RWPE1 (cell line): ENCODE results near the gene C3orf49.
A peak's percentile ranks its signal among the peaks of the same experiment; 100 is the strongest.

Experiments used
- CTCF ChIA-PET: fragments of 350-600 bp; sonication (Branson Sonifier 250); formaldehyde crosslinking; extraction: SDS; loops from one replicate; lab custom pipeline; 2021; lab: Yijun Ruan, JAX
- POLR2A ChIA-PET: fragments of 400-600 bp; formaldehyde crosslinking; extraction: SDS; loops from one replicate; lab custom pipeline; 2020; ENCODE audit warnings: antibody characterized with exemption; ENCODE audit not compliant: low non-redundant PET; lab: Yijun Ruan, JAX
- DNase-seq: peaks from one replicate; pipeline ENCODE4 v3.0.0; 2012; ENCODE audit warnings: low spot score
- H3K27ac ChIP-seq: fragments of 450-650 bp; 2 replicates; pipeline ENCODE4 v1.5.1; 2017
- TF ChIP-seq, protein P1 (sequence below): fragments of 450-650 bp; conservative IDR thresholded peaks from 2 replicates; pipeline ENCODE4 v1.5.1; 2017; ENCODE audit warnings: low read depth, mild to moderate bottlenecking

C3orf49 gene

DNA sequence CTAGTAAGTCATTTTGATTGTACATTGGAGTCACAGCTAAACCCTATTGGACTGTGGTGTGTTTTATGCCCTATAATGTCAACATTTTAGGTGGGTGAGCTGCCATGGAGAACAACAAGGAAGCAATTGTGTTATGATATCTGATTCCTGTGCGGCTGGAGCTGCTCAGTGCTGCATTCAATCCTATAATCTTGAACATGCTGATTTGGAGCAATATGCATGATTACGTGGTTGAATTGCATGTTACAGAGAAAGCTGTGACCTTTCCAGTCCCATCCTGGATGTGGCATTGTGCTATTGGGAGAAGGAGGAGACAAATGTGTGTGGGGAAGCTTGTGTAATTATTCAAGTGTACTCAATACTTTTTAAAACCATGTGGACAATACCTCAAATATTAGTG, 20.1 kb upstream of the C3orf49 start:
- no peak overlapping the region for H3K27ac ChIP-seq
- POLR2A ChIA-PET = no interaction called here
- CTCF ChIA-PET = no interaction called here

GRCh38 chr3:63800097-63800496, 19.0 kb upstream of the C3orf49 start:
- H3K27ac ChIP-seq = no peak overlapping the region
- CTCF ChIA-PET = no interaction called here
- TF ChIP-seq, protein P1, sequence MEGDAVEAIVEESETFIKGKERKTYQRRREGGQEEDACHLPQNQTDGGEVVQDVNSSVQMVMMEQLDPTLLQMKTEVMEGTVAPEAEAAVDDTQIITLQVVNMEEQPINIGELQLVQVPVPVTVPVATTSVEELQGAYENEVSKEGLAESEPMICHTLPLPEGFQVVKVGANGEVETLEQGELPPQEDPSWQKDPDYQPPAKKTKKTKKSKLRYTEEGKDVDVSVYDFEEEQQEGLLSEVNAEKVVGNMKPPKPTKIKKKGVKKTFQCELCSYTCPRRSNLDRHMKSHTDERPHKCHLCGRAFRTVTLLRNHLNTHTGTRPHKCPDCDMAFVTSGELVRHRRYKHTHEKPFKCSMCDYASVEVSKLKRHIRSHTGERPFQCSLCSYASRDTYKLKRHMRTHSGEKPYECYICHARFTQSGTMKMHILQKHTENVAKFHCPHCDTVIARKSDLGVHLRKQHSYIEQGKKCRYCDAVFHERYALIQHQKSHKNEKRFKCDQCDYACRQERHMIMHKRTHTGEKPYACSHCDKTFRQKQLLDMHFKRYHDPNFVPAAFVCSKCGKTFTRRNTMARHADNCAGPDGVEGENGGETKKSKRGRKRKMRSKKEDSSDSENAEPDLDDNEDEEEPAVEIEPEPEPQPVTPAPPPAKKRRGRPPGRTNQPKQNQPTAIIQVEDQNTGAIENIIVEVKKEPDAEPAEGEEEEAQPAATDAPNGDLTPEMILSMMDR = no peak
- no peak for DNase-seq
- POLR2A ChIA-PET = no interaction called here

More for the DNA sequence above, 20.1 kb upstream of the C3orf49 start:
- no peak for DNase-seq
- TF ChIP-seq, protein P1 = no peak

- TF ChIP-seq, protein P1 = no peak
- CTCF ChIA-PET = no interaction called here
- no peak overlapping the region for H3K27ac ChIP-seq
- POLR2A ChIA-PET = no interaction called here
- DNase-seq = no peak
These were observed 15.2 kb upstream of the C3orf49 start for GRCh38 chr3:63803911-63804310.

DNA sequence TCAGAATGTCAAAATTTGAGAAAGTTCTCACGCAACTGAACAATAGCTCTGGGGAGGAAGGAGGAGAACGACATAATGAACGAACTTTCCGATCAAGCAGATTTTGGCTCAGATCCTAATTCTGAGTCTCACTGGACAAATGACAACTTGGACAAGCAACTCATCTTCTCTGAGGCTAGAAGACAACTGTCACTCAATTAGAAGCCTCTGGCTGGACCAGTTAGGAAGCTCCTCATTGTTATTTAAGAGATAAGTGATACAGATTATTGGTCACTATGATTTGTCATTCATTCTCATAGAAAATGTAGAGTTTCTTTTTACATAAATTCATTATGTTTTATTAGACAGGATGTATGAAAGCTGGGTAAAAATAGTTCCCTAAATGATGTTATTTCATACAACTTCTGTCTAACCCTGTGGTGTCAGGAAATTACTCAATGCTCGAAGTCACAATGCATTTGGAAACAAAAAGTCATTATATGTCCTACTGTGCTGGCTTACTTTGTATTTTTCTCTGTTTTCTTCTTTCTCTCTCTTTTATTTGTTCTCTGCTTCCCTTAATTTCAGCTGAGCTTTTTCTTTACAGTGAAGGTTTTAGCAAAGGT, 11.0 kb upstream of the C3orf49 start:
- no peak overlapping the region for H3K27ac ChIP-seq
- no peak for DNase-seq
- CTCF ChIA-PET = no interaction called here
- POLR2A ChIA-PET = no interaction called here
- TF ChIP-seq, protein P1 = no peak

GRCh38 chr3:63808633-63809032, 10.5 kb upstream of the C3orf49 start:
- CTCF ChIA-PET = no interaction called here
- POLR2A ChIA-PET = no interaction called here
- H3K27ac ChIP-seq = no peak overlapping the region
- TF ChIP-seq, protein P1 = no peak
- peak; percentile 7 for DNase-seq

DNA sequence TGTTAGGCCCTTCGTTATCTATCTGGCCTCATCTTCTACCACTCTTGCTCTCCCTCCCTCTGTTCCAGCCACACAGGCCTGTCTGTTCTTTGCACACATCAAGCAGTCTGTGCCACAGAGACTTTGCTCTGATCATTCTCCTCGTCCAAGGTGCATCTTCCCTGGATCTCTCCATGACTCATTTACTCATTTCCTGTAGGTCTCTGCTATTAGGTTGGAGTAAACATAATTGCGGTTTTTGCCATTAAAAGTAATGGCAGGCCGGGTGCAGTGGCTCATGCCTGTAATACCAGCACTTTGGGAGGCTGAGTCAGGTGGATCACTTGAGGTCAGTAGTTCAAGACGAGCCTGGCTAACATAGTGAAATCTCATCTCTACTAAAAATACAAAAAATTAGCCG, 9.5 kb upstream of the C3orf49 start:
- TF ChIP-seq, protein P1 = no peak
- H3K27ac ChIP-seq = no peak overlapping the region
- ChIA-PET CTCF (no interaction called here), POLR2A (no interaction called here)
- DNase-seq = peak; percentile 57
